AG09309 (cell line): ENCODE results near the gene MAP2K3.

Experiments
- DNase-seq: peaks from one replicate; pipeline ENCODE4 v3.0.0-alpha.2; 2010; ENCODE audit warnings: low read depth
- H3K4me3 ChIP-seq: 2 replicates; pipeline ENCODE4 v1.5.1; 2011; ENCODE audit warnings: mild to moderate bottlenecking, low read depth, low read length, moderate library complexity; ENCODE audit not compliant: control insufficient read depth
- CTCF ChIP-seq: IDR thresholded peaks from 2 replicates; pipeline ENCODE4 v1.5.1; 2011; ENCODE audit warnings: mild to moderate bottlenecking, low read depth, low read length, inconsistent platforms; ENCODE audit not compliant: insufficient read depth, control insufficient read depth; ENCODE audit errors: missing control alignments

MAP2K3 gene

GRCh38 chr17:21352981-21353265, 68.4 kb downstream of the MAP2K3 start:
- H3K4me3 ChIP-seq, result no peak overlapping the region
- TF ChIP-seq CTCF, result no peak
- no peak for DNase-seq

- DNase-seq, result peak; percentile 28
- no peak for TF ChIP-seq CTCF
- no peak overlapping the region for H3K4me3 ChIP-seq
Observed at GRCh38 chr17:21353326-21354010, 69.0 kb downstream of the MAP2K3 start.

- H3K4me3 ChIP-seq, result no peak overlapping the region
- no peak for DNase-seq
- no peak for TF ChIP-seq CTCF
Observed at GRCh38 chr17:21354796-21355385, 70.4 kb downstream of the MAP2K3 start.

- TF ChIP-seq CTCF, result no peak
- no peak for DNase-seq
- no peak overlapping the region for H3K4me3 ChIP-seq
Observed at GRCh38 chr17:21355586-21355985, 71.1 kb downstream of the MAP2K3 start.

- no peak for DNase-seq
- H3K4me3 ChIP-seq, result no peak overlapping the region
- no peak for TF ChIP-seq CTCF
Observed at GRCh38 chr17:21356537-21357127, 72.1 kb downstream of the MAP2K3 start.

GRCh38 chr17:21357281-21357680, 72.8 kb downstream of the MAP2K3 start:
- H3K4me3 ChIP-seq, result no peak overlapping the region
- DNase-seq, result no peak
- no peak for TF ChIP-seq CTCF
